Natural killer cell (primary cell): ENCODE results near the gene ERF. TPM values are rescaled to one million over a fixed set of nuclear protein-coding genes. Genes with fewer than 3 reads are reported as not detected.
A peak's percentile ranks its signal among the peaks of the same experiment; 100 is the strongest.
"Not testable (repeated sequence)": the region's sequence is repeated elsewhere in the genome, so short reads cannot be mapped to it uniquely, and the experiment has no call there.

Source experiments
- ATAC-seq, 3 donors: fragments of 150-1000 bp in 2 of 3; fragments of 200-7000 bp in 1 of 3; cut with Tn5 transposase; 1 replicate in 1 of 3; 2 replicates in 2 of 3; pipeline ENCODE4 v1.10.0; 2021; ENCODE audit warnings: mild to moderate bottlenecking in 2 of 3, moderate library complexity in 2 of 3
- DNase-seq, 2 donors: peaks; one replicate each; pipeline versions ENCODE4 v3.0.0 to v3.0.0-alpha.2; 2013 to 2021; ENCODE audit warnings: mixed read lengths in 1 of 2
- H3K27ac ChIP-seq: one replicate; pipeline ENCODE4 v1.5.1; 2013; ENCODE audit warnings: mild to moderate bottlenecking, low read length
- H3K27me3 ChIP-seq: one replicate; pipeline ENCODE4 v1.6.1; 2013; ENCODE audit warnings: low read length; ENCODE audit not compliant: control insufficient read depth, insufficient read depth
- H3K36me3 ChIP-seq: one replicate; pipeline ENCODE4 v1.6.1; 2013; ENCODE audit warnings: low read length; ENCODE audit not compliant: control insufficient read depth, insufficient read depth
- H3K4me1 ChIP-seq: one replicate; pipeline ENCODE4 v1.6.1; 2013; ENCODE audit warnings: low read length; ENCODE audit not compliant: control insufficient read depth, insufficient read depth
- H3K4me3 ChIP-seq: one replicate; pipeline ENCODE4 v1.5.1; 2013; ENCODE audit warnings: low read length
- H3K9me3 ChIP-seq: one replicate; pipeline ENCODE4 v1.6.1; 2013; ENCODE audit warnings: low read length; ENCODE audit not compliant: control insufficient read depth, insufficient read depth
- H3K27ac Mint-ChIP-seq, 2 donors: one replicate each; pipeline ENCODE4 v1.8.0; 2022; ENCODE audit warnings: mild to moderate bottlenecking in 2 of 2, mixed read lengths in 2 of 2, moderate library complexity in 1 of 2
- H3K27me3 Mint-ChIP-seq, 2 donors: one replicate each; pipeline ENCODE4 v1.8.0; 2022; ENCODE audit warnings: low read depth in 2 of 2, mixed read lengths in 2 of 2
- H3K36me3 Mint-ChIP-seq: one replicate; pipeline ENCODE4 v1.8.0; 2022; ENCODE audit warnings: mixed read lengths
- H3K4me1 Mint-ChIP-seq, 2 donors: one replicate each; pipeline ENCODE4 v1.8.0; 2022; ENCODE audit warnings: mixed read lengths in 2 of 2
- H3K4me3 Mint-ChIP-seq: one replicate; pipeline ENCODE4 v1.8.0; 2022; ENCODE audit warnings: mild to moderate bottlenecking, moderate library complexity, mixed read lengths
- H3K9me3 Mint-ChIP-seq, 2 donors: one replicate each; pipeline ENCODE4 v1.8.0; 2022; ENCODE audit warnings: mixed read lengths in 2 of 2
- WGBS: methylation state at CpG from one replicate; pipeline ENCODE4 v1.1.7; 2013; ENCODE audit warnings: missing lambda C conversion rate; ENCODE audit not compliant: insufficient coverage; 5-methylcytosine and 5-hydroxymethylcytosine counted together
- intact Hi-C: fragments of 100-400 bp; cut with micrococcal nuclease; formaldehyde crosslinking; loops from one replicate; pipeline ENCODE4 v1.14.2; 2022
- total RNA-seq, 4 donors: library from RNA; stranded (reverse); fragments of 120-200 nt in 1 of 4; gene quantifications; one replicate each; pipeline versions ENCODE4 v1.2.3 to v1.2.4, GENCODE V29; 2013 to 2022
- TF ChIP-seq, protein P1 (sequence below): fragments of 200-600 bp; IDR thresholded peaks from one replicate; pipeline ENCODE4 v1.8.0; 2022; ENCODE audit warnings: antibody characterized with exemption

ERF gene
- total RNA-seq, 3 donors from 2014 or later (not counting 1 experiment from before 2014, with no cell fraction given) = 58.3 to 115 (median 75.6) TPM

DNA sequence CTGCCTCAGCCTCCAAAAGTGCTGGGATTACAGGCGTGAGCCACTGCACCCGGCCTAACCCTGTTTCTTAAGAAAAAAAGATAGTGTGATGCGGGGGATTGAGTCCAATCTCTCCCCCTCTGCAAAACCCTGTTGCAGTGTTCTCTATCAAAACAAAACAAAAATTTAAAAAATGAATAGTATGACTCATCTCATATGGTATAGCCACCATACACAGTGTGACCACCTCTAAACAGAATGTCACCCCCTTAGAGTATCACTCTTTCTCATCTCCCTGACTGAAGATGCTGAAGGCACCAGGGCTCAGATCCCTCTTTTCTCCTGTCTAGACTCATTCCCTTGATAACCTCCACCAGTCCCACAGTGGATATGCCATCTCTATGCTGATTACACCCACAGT lies 6.8 kb upstream of the ERF start:
- WGBS = 78% methylated on average over 2 of the region's 3 CpGs
- intact Hi-C loops = no loop called here
- Mint-ChIP-seq H3K4me3 (no peak overlapping the region), H3K9me3 (no peaks in the 10 kb centered on the region), H3K27ac (no peak overlapping the region), H3K27me3 (peaks cover 0 to 4% of the 10 kb centered on the region in 2 donors), H3K36me3 (no peaks in the 10 kb centered on the region), H3K4me1 (no peaks in the 10 kb centered on the region)
- TF ChIP-seq, protein P1, sequence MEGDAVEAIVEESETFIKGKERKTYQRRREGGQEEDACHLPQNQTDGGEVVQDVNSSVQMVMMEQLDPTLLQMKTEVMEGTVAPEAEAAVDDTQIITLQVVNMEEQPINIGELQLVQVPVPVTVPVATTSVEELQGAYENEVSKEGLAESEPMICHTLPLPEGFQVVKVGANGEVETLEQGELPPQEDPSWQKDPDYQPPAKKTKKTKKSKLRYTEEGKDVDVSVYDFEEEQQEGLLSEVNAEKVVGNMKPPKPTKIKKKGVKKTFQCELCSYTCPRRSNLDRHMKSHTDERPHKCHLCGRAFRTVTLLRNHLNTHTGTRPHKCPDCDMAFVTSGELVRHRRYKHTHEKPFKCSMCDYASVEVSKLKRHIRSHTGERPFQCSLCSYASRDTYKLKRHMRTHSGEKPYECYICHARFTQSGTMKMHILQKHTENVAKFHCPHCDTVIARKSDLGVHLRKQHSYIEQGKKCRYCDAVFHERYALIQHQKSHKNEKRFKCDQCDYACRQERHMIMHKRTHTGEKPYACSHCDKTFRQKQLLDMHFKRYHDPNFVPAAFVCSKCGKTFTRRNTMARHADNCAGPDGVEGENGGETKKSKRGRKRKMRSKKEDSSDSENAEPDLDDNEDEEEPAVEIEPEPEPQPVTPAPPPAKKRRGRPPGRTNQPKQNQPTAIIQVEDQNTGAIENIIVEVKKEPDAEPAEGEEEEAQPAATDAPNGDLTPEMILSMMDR = no peak
- ATAC-seq (no peak), DNase-seq (no peak)
- H3K9me3 ChIP-seq = no peaks in the 10 kb centered on the region
- no peaks in the 10 kb centered on the region for H3K4me1 ChIP-seq
- no peak overlapping the region for H3K4me3 ChIP-seq
- no peaks in the 10 kb centered on the region for H3K36me3 ChIP-seq
- H3K27me3 ChIP-seq = no peaks in the 10 kb centered on the region
- no peak overlapping the region for H3K27ac ChIP-seq

DNA sequence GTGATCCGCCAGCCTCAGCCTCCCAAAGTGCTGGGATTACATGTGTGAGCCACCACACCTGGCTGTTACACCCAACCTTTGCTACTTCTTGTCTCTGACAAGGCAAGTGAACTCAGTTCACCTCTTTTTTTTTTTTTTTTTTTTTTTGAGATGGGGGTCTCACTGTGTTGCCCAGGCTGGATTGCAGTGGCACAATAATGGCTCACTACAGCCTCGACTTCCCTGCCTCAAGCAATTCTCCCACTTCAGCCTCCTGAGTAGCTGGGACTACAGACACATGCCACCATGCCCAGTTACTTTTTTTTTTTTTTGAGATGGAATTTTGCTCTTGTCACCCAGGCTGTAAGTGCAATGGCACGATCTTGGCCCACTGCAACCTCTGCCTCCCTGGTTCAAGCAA lies 2.9 kb upstream of the ERF start:
- H3K27me3 Mint-ChIP-seq, ATAC-seq, H3K36me3 ChIP-seq, H3K4me3 ChIP-seq, H3K27ac ChIP-seq, H3K9me3 ChIP-seq, H3K27me3 ChIP-seq, H3K9me3 Mint-ChIP-seq, H3K27ac Mint-ChIP-seq, H3K36me3 Mint-ChIP-seq, DNase-seq, intact Hi-C loops: not testable (repeated sequence)
- H3K4me1 ChIP-seq = peaks cover 18% of the 10 kb centered on the region
- WGBS = 96% methylated on average over 3 of the region's 3 CpGs
- H3K4me1 Mint-ChIP-seq = peaks cover 7 to 18% of the 10 kb centered on the region in 2 donors
- H3K4me3 Mint-ChIP-seq = peak overlapping the region; percentile 35

DNA sequence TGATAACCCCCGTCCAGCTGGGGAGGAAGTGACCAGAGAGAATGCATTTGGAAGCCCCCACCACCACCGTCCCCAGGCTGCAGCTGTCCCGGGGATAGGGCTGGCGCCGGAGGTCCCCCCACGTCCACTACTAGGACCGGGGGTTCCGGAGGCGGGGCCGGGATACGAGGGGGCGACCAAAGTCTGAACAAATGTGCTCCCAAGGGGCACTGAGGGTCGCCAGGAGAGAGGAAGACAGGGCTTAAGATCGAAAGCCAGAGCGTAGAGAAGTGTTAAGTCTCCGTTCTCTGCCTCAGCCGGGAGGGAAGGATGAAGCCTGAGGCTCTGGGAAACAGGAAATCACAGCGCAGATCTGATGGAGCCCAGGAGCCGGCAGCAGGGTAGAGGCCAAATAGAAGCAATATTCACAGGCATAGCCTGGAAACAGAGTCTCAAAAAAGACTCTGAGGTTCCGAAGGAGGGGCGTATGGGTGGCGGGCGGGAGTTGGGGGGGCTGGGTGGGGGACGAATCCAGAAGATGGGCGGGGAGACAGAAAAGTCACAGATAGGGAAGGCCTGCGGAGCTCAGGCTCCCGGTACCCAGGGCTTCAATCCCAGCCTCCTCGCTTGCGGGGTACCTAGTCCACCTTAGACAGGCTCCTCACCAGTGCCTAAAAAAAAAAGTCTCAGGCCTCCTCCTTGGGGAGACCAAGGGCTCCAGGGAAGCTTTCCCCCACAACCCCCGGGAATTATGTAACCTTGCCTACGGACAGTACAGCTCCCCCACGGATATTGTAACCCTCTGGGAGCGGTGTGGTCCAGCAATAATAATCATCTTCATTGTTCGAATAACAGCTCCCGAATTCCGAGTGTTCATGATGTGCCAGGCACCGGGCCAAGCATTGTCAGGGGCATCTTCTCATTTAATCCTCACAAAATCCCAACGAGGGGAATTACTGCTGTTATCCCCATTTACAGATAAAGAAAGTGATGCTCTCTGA lies 1.1 kb upstream of the ERF start:
- H3K9me3 ChIP-seq = no peaks in the 10 kb centered on the region
- peak overlapping the region; percentile 67 to 95 for H3K27ac Mint-ChIP-seq
- TF ChIP-seq, protein P1 = no peak
- H3K27me3 ChIP-seq = no peaks in the 10 kb centered on the region
- WGBS = 20% methylated on average over 38 of the region's 38 CpGs
- H3K4me3 Mint-ChIP-seq = peak overlapping the region; percentile 75
- peak overlapping the region; percentile 56 for H3K4me3 ChIP-seq
- H3K9me3 Mint-ChIP-seq = no peaks in the 10 kb centered on the region
- ATAC-seq (no peak), DNase-seq (peak in 1 of 2 donors; percentile 46)
- H3K4me1 ChIP-seq = peaks cover 35% of the 10 kb centered on the region
- no peak overlapping the region for H3K27ac ChIP-seq
- H3K36me3 ChIP-seq = no peaks in the 10 kb centered on the region
- intact Hi-C loops = loop anchor here (1.0 kb wide), 2 partner anchors 12 kb away; no protein-coding TSS in a partner anchor
- peaks cover 17 to 32% of the 10 kb centered on the region in 2 donors for H3K4me1 Mint-ChIP-seq
- H3K27me3 Mint-ChIP-seq = no peaks in the 10 kb centered on the region
- H3K36me3 Mint-ChIP-seq = no peaks in the 10 kb centered on the region

DNA sequence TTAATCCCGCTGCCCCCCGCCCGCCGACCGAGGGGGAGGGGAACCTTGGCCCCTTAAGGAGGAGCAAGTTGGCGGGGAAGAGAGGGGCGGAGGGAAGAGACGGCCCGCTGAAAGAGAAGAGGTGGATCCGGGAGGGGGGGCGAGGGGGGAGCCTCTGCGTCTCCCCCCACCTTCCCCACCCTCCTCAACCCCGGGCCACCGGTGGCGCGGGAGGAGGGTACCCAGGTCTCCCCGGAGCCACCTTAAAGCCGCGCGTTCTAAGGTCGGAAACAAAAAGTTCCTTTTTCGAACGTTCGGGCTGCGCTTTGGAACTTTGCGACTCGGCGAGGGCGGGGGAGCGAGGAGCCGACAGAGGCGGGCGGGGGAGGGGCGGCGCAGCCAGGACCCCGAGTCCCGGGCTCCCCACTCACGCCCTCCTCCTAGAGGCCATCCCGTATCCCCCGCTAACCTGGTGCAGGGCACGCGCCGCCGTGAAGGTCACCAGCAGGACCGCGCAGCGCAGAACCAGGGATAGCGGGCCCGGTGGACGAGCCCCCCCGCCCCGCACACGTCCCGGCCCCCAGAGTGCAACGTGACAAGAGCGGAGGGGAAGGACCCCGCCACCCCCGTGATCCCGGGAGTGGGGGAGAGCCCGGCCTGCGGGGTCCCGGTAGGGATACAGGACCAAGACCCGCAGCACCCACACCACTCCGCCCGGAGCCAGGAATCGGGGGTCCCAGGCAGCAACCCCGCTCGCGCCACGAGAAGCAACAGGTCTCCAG lies 659 bp downstream of the ERF start:
- peak overlapping the region; percentile 100 for H3K27ac ChIP-seq
- ATAC-seq (peak; percentile 32 to 56 (median 37)), DNase-seq (peak; percentile 66 to 89)
- Mint-ChIP-seq H3K9me3 (no peaks in the 10 kb centered on the region), H3K36me3 (no peaks in the 10 kb centered on the region), H3K4me1 (peaks cover 17 to 34% of the 10 kb centered on the region in 2 donors), H3K4me3 (peak overlapping the region; percentile 78), H3K27me3 (no peaks in the 10 kb centered on the region), H3K27ac (peak overlapping the region; percentile 61 to 95)
- H3K9me3 ChIP-seq = no peaks in the 10 kb centered on the region
- H3K27me3 ChIP-seq = no peaks in the 10 kb centered on the region
- intact Hi-C loops = no loop called here
- H3K4me1 ChIP-seq = peaks cover 40% of the 10 kb centered on the region
- peak overlapping the region; percentile 100 for H3K4me3 ChIP-seq
- under 1% methylated on average over 63 of the region's 70 CpGs for WGBS
- TF ChIP-seq, protein P1 = no peak
- H3K36me3 ChIP-seq = peaks cover 3% of the 10 kb centered on the region
